Left ventricle myocardium inferior (tissue), 1 donor: ENCODE data around the gene EAF1. TPM values are rescaled to one million over a fixed set of nuclear protein-coding genes. Genes with fewer than 3 reads are reported as not detected.
"Not testable (repeated sequence)": the region's sequence is repeated elsewhere in the genome, so short reads cannot be mapped to it uniquely, and the experiment has no call there.

Experiments used
- DNase-seq: peaks from one replicate; pipeline ENCODE4 v3.0.0-alpha.2; 2020
- H3K27ac ChIP-seq: fragments of 200-600 bp; replicated peaks from 2 replicates; pipeline ENCODE4 v1.8.0; 2021
- H3K27me3 ChIP-seq: fragments of 200-600 bp; 2 replicates; pipeline ENCODE4 v1.8.0; 2021; ENCODE audit warnings: low read depth
- H3K36me3 ChIP-seq: fragments of 200-600 bp; 2 replicates; pipeline ENCODE4 v1.8.0; 2021
- H3K4me1 ChIP-seq: fragments of 200-600 bp; 2 replicates; pipeline ENCODE4 v1.8.0; 2021
- H3K4me3 ChIP-seq: fragments of 200-600 bp; 2 replicates; pipeline ENCODE4 v1.8.0; 2021; ENCODE audit warnings: mild to moderate bottlenecking, moderate library complexity
- H3K9me3 ChIP-seq: fragments of 200-600 bp; replicated peaks from 2 replicates; pipeline ENCODE4 v1.8.0; 2021
- intact Hi-C: fragments of 100-400 bp; cut with micrococcal nuclease; formaldehyde crosslinking; loops from one replicate; pipeline ENCODE4 v1.11.0; 2022
- total RNA-seq: library from RNA; stranded (reverse); fragmentation: NEBNext Ultra II Directional; extraction: Animal tissue kit (Norgen Biotek cat#: 25700); gene quantifications from one replicate; pipeline ENCODE4 v1.2.1, GENCODE V29; 2021
- TF ChIP-seq, protein P1 (sequence below): fragments of 200-600 bp; IDR thresholded peaks from 2 replicates; pipeline ENCODE4 v1.8.0; 2021; ENCODE audit warnings: antibody characterized with exemption, mild to moderate bottlenecking, borderline replicate concordance
- donor health status: DM: no; HTN: yes; CAD: no; lungs with severe emphysema.

Gene EAF1
- total RNA-seq, 1 donor from 2014 or later, result 7.6 TPM

DNA sequence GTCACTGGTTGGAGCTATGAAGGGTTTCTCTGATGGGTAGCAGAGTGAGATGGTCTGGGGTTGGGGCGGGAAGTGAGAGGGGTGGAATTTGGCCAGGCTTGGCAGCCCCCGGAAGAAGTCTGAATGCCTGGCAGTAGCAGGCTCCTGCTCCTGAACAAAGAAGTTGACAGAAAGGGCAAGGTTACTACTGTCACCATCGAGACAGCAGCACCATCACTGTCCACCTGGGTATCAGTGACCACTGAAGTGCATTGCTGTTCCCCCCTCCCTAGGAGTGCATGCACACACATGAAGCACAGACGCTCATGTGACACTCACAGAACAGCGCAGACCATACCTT, 51.2 kb downstream of the EAF1 start:
- TF ChIP-seq, protein P1, sequence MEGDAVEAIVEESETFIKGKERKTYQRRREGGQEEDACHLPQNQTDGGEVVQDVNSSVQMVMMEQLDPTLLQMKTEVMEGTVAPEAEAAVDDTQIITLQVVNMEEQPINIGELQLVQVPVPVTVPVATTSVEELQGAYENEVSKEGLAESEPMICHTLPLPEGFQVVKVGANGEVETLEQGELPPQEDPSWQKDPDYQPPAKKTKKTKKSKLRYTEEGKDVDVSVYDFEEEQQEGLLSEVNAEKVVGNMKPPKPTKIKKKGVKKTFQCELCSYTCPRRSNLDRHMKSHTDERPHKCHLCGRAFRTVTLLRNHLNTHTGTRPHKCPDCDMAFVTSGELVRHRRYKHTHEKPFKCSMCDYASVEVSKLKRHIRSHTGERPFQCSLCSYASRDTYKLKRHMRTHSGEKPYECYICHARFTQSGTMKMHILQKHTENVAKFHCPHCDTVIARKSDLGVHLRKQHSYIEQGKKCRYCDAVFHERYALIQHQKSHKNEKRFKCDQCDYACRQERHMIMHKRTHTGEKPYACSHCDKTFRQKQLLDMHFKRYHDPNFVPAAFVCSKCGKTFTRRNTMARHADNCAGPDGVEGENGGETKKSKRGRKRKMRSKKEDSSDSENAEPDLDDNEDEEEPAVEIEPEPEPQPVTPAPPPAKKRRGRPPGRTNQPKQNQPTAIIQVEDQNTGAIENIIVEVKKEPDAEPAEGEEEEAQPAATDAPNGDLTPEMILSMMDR, result no peak
- no peaks in the 10 kb centered on the region for H3K36me3 ChIP-seq
- intact Hi-C loops, result no loop called here
- peaks cover 3% of the 10 kb centered on the region for H3K9me3 ChIP-seq
- no peak for DNase-seq
- no peaks in the 10 kb centered on the region for H3K27me3 ChIP-seq
- peak overlapping the region; percentile 58 for H3K27ac ChIP-seq
- no peak overlapping the region for H3K4me3 ChIP-seq
- peaks cover 35% of the 10 kb centered on the region for H3K4me1 ChIP-seq

DNA sequence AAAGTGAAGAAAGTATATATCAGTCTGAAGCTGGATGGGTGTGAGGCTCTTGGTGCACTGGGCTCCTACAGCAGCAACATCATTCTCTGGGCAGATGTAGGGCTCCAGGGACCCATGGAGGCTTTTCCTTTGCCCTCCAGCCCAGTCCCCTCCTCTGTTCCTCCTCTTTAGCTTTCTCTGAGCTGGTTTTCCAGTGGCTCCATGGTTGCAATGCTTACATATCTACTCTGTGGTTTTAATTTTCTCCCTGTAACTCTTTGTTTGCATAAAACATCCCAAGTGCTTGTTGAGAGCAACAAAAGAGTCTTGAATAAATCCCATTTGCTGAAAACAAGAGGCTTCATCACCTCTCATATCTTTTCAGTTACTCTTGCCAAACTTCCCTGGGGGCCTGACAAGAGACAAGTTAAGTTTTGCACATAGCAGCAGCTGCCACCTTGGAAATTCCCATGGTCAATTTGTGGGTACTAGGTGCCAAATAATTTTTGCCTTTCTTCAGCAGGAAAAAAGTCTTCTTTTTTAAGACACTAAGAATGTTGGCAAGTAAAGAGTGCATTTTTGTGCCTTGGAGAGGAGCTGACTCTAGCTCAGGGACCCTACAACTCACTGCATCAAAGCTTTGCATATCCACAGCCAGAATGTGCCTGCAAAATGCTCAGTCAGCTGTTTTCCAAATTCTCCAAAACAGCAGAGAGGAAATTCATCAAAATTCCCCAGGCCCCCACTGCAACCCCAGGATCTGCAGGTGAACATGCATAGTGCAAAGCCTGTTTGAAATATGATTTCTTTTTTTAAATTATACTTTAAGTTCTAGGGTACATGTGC, 52.2 kb downstream of the EAF1 start:
- Histone ChIP-seq H3K9me3 (peaks cover 3% of the 10 kb centered on the region), H3K36me3 (no peaks in the 10 kb centered on the region), H3K4me1 (peaks cover 35% of the 10 kb centered on the region), H3K4me3 (no peak overlapping the region), H3K27me3 (no peaks in the 10 kb centered on the region), H3K27ac (no peak overlapping the region)
- TF ChIP-seq, protein P1, result no peak
- DNase-seq, result no peak
- intact Hi-C loops, result no loop called here

DNA sequence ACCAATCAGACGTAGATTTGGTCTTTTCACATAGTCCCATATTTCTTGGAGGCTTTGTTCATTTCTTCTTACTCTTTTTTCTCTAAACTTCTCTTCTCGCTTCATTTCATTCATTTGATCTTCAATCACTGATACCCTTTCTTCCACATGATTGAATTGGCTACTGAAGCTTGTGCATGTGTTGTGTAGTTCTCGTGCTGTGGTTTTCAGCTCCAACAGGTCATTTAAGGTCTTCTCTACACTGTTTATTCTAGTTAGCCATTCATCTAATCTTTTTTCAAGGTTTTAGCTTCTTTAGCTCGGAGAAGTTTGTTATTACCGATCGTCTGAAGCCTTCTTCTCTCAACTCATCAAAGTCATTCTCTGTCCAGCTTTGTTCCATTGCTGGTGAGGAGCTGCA, 57.2 kb downstream of the EAF1 start:
- H3K27ac ChIP-seq, DNase-seq, H3K9me3 ChIP-seq, H3K36me3 ChIP-seq, H3K4me3 ChIP-seq, H3K4me1 ChIP-seq, H3K27me3 ChIP-seq, intact Hi-C loops: not testable (repeated sequence)

DNA sequence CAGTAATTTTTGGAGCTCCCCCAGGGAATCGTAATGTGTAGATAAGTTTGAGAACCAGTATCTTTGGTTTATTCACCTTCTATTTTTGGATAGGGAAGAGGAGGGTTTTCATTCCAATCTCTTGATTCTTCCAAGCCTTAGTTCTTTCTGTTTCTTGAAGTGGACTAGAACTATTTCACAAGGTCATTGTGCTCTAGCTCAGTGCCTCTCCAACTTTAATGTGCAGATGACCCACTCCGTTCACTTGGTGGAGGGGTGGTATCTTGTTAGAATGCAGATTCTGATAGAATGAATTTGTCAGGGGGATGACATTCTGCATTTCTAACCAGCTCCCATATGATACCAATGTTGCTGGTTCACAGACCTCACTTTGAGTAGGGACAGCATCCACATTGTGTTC, 58.6 kb downstream of the EAF1 start:
- Histone ChIP-seq H3K27ac (no peak overlapping the region), H3K4me1 (no peaks in the 10 kb centered on the region), H3K36me3 (peaks cover 6% of the 10 kb centered on the region), H3K27me3 (no peaks in the 10 kb centered on the region), H3K9me3 (peaks cover 3% of the 10 kb centered on the region), H3K4me3 (no peak overlapping the region)
- DNase-seq, result no peak
- intact Hi-C loops, result no loop called here
- TF ChIP-seq, protein P1, result no peak

DNA sequence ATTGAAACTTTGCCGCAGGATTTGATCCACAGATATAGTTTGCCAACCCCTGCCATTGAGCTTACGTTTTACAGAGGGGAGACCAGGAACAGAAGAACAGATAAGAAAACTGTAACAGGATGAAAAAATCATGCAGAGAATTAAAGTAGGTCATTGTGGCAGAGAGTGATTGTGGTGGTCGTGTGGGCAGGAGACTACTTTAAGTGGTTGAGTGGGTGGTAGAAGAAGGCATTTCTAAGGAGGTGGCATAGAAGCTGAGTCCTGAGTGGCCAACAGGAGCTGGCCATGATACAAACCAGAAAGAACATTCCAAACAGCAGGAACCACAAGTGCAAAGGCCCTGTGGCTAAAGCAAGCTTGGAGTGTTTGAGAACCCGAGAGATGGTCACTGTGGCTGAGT, 59.6 kb downstream of the EAF1 start:
- TF ChIP-seq, protein P1, result no peak
- Histone ChIP-seq H3K36me3 (peaks cover 6% of the 10 kb centered on the region), H3K9me3 (no peaks in the 10 kb centered on the region), H3K4me1 (no peaks in the 10 kb centered on the region), H3K27me3 (no peaks in the 10 kb centered on the region), H3K27ac (no peak overlapping the region), H3K4me3 (no peak overlapping the region)
- intact Hi-C loops, result no loop called here
- no peak for DNase-seq

DNA sequence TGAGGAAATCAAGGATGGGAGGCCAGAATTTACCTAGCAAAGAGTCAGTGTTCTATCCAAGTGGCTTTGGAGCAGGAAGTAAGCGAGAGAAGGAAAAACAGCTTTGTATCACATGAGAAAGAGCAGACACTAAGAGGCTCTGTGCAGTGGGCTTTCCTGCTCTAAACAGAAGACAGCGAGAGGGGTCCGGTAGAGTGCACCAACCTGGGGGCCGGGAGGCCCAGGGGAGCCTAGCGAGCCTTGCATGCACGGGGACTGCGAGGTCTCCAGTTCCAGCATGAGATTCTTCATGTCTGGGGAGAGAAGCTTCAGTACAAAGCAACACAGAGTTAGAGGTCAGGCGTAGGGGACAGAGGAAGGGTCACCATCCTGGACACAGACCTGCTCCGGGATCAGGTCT, 60.6 kb downstream of the EAF1 start:
- H3K36me3 ChIP-seq, result peaks cover 6% of the 10 kb centered on the region
- intact Hi-C loops, result no loop called here
- no peaks in the 10 kb centered on the region for H3K4me1 ChIP-seq
- H3K4me3 ChIP-seq, result no peak overlapping the region
- TF ChIP-seq, protein P1, result no peak
- H3K27ac ChIP-seq, result no peak overlapping the region
- no peaks in the 10 kb centered on the region for H3K9me3 ChIP-seq
- no peaks in the 10 kb centered on the region for H3K27me3 ChIP-seq
- no peak for DNase-seq
